ENCODE results near the gene FTCD.

DNA sequence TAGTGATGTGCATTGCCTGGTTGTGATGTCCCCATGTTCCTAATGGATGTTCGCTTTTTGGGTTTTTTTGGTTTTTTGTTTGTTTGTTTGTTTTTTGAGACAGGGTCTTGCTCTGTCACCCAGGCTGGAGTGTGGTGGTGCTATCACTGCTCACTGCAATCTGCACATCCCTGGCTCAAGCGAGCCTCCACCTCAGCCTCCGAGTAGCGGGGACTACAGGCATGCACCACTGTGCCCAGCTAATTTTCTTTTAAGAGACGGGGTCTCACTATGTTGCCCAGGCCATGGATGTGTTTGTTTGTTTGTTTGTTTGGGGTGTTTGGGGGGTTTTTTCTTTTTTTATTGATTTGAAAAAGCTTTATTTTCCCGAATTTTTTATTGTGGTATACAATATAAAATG is 55.4 kb downstream of the FTCD start:
- no peak for TF ChIP-seq EP300 (IDR thresholded peaks at IDR 0.05)
- TF ChIP-seq, protein P1, sequence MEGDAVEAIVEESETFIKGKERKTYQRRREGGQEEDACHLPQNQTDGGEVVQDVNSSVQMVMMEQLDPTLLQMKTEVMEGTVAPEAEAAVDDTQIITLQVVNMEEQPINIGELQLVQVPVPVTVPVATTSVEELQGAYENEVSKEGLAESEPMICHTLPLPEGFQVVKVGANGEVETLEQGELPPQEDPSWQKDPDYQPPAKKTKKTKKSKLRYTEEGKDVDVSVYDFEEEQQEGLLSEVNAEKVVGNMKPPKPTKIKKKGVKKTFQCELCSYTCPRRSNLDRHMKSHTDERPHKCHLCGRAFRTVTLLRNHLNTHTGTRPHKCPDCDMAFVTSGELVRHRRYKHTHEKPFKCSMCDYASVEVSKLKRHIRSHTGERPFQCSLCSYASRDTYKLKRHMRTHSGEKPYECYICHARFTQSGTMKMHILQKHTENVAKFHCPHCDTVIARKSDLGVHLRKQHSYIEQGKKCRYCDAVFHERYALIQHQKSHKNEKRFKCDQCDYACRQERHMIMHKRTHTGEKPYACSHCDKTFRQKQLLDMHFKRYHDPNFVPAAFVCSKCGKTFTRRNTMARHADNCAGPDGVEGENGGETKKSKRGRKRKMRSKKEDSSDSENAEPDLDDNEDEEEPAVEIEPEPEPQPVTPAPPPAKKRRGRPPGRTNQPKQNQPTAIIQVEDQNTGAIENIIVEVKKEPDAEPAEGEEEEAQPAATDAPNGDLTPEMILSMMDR (IDR thresholded peaks at IDR 0.05) = no peak

Data from suprapubic skin (tissue), 3 donors.